ENCODE data around the gene OR4A5.
"Not testable (repeated sequence)": the region's sequence is repeated elsewhere in the genome, so short reads cannot be mapped to it uniquely, and the experiment has no call there.

DNA sequence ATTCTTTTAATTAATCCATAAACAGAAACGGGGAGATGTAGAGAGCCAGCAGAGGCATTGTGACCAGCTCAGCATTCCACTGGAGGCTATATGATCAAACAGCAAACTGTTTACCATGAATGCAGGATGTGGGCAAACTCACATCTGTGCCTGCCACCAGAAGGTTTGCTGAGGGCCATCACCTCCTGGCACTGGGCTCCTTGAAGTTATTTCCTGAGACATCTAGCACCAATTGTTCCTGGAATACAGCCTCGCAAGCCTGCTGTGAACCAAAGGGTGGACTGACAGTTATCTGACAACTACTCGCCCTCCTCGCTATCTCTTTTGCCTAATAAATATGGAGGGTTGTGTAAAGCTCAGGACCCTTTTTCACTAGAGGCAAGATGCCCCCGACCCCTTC lies 13.5 kb downstream of the OR4A5 start:
- TF ChIP-seq, protein P1, sequence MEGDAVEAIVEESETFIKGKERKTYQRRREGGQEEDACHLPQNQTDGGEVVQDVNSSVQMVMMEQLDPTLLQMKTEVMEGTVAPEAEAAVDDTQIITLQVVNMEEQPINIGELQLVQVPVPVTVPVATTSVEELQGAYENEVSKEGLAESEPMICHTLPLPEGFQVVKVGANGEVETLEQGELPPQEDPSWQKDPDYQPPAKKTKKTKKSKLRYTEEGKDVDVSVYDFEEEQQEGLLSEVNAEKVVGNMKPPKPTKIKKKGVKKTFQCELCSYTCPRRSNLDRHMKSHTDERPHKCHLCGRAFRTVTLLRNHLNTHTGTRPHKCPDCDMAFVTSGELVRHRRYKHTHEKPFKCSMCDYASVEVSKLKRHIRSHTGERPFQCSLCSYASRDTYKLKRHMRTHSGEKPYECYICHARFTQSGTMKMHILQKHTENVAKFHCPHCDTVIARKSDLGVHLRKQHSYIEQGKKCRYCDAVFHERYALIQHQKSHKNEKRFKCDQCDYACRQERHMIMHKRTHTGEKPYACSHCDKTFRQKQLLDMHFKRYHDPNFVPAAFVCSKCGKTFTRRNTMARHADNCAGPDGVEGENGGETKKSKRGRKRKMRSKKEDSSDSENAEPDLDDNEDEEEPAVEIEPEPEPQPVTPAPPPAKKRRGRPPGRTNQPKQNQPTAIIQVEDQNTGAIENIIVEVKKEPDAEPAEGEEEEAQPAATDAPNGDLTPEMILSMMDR (IDR thresholded peaks at IDR 0.05): not testable (repeated sequence)
- TF ChIP-seq POLR2A, POLR2AphosphoS5 (IDR thresholded peaks at IDR 0.05): not testable (repeated sequence)

Measured in stomach (tissue), 4 donors.